OCI-LY3 (cell line): ENCODE results near the gene COL12A1.

Source experiments
- H2AFZ ChIP-seq: fragments of 200-600, 300-600 bp; shearing (Covaris generic); 2 replicates; pipeline ENCODE4 v1.6.0; 2014; ENCODE audit warnings: antibody characterized with exemption, low read depth, low read length
- H3K27ac ChIP-seq: fragments of 200-600, 300-600 bp; sonication (generic); 2 replicates; pipeline ENCODE4 v1.5.1; 2014; ENCODE audit warnings: mild to moderate bottlenecking, low read length, moderate library complexity, mixed read lengths
- H3K27me3 ChIP-seq: fragments of 200-600, 300-600 bp; sonication (generic); 2 replicates; pipeline ENCODE4 v1.6.1; 2014; ENCODE audit warnings: low read depth, low read length, mixed read lengths
- H3K36me3 ChIP-seq: fragments of 200-600, 300-600 bp; sonication (generic); replicated peaks from 2 replicates; pipeline ENCODE3; 2014; ENCODE audit warnings: low read depth, low read length, mixed read lengths
- H3K4me1 ChIP-seq: fragments of 300-600, 200-600 bp; sonication (generic); 2 replicates; pipeline ENCODE4 v1.6.1; 2014; ENCODE audit warnings: low read length, mixed read lengths
- H3K4me2 ChIP-seq: fragments of 200-600, 300-600 bp; sonication (generic); 2 replicates; pipeline ENCODE4 v1.6.1; 2014; ENCODE audit warnings: low read length, mixed read lengths
- H3K4me3 ChIP-seq: fragments of 300-600, 200-600 bp; sonication (generic); 2 replicates; pipeline ENCODE4 v1.5.1; 2014; ENCODE audit warnings: antibody characterized with exemption, mild to moderate bottlenecking, low read length, moderate library complexity
- H3K79me2 ChIP-seq: fragments of 300-600, 200-600 bp; shearing (Covaris generic); 2 replicates; pipeline ENCODE4 v1.6.1; 2014; ENCODE audit warnings: mild to moderate bottlenecking, low read length, mixed read lengths
- H3K9ac ChIP-seq: fragments of 300-600, 200-600 bp; shearing (Covaris generic); 2 replicates; pipeline ENCODE4 v1.6.0; 2014; ENCODE audit warnings: mild to moderate bottlenecking, low read length, moderate library complexity
- H3K9me3 ChIP-seq: fragments of 200-600, 300-600 bp; shearing (Covaris generic); 2 replicates; pipeline ENCODE4 v1.6.1; 2014; ENCODE audit warnings: low read length, mixed read lengths; ENCODE audit not compliant: insufficient read depth
- H4K20me1 ChIP-seq: fragments of 200-600, 300-600 bp; sonication (generic); 2 replicates; pipeline ENCODE4 v1.6.1; 2016; ENCODE audit warnings: low read length, mixed read lengths; ENCODE audit not compliant: insufficient read depth
- EZH2phosphoT487 ChIP-seq: fragments of 200-600 bp; shearing (Covaris generic); IDR thresholded peaks from 2 replicates; pipeline ENCODE4 v1.6.1; 2018; ENCODE audit warnings: antibody characterized with exemption, mixed run types, low read depth
- TF ChIP-seq, protein P1 (sequence below): fragments of 200-600, 300-600 bp; sonication (generic); IDR thresholded peaks from 2 replicates; pipeline ENCODE4 v1.5.1; 2014; ENCODE audit warnings: antibody characterized with exemption, low read length, low read depth

Gene COL12A1

GRCh38 chr6:75081047-75081446 is 124.8 kb downstream of the COL12A1 start:
- H3K4me1 ChIP-seq: peaks cover 24% of the 10 kb centered on the region
- peak overlapping the region; percentile 18; the same call in 1 of the 2 replicates for H3K4me2 ChIP-seq
- no peak overlapping the region for H2AFZ ChIP-seq
- H3K27me3 ChIP-seq: no peaks in the 10 kb centered on the region
- no peaks in the 10 kb centered on the region for H3K79me2 ChIP-seq
- TF ChIP-seq EZH2phosphoT487: no peak
- TF ChIP-seq, protein P1, sequence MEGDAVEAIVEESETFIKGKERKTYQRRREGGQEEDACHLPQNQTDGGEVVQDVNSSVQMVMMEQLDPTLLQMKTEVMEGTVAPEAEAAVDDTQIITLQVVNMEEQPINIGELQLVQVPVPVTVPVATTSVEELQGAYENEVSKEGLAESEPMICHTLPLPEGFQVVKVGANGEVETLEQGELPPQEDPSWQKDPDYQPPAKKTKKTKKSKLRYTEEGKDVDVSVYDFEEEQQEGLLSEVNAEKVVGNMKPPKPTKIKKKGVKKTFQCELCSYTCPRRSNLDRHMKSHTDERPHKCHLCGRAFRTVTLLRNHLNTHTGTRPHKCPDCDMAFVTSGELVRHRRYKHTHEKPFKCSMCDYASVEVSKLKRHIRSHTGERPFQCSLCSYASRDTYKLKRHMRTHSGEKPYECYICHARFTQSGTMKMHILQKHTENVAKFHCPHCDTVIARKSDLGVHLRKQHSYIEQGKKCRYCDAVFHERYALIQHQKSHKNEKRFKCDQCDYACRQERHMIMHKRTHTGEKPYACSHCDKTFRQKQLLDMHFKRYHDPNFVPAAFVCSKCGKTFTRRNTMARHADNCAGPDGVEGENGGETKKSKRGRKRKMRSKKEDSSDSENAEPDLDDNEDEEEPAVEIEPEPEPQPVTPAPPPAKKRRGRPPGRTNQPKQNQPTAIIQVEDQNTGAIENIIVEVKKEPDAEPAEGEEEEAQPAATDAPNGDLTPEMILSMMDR: no peak
- no peaks in the 10 kb centered on the region for H3K9me3 ChIP-seq
- no peak overlapping the region for H3K9ac ChIP-seq
- no peaks in the 10 kb centered on the region for H3K36me3 ChIP-seq
- H4K20me1 ChIP-seq: no peaks in the 10 kb centered on the region
- H3K4me3 ChIP-seq: no peak overlapping the region
- H3K27ac ChIP-seq: no peak overlapping the region

DNA sequence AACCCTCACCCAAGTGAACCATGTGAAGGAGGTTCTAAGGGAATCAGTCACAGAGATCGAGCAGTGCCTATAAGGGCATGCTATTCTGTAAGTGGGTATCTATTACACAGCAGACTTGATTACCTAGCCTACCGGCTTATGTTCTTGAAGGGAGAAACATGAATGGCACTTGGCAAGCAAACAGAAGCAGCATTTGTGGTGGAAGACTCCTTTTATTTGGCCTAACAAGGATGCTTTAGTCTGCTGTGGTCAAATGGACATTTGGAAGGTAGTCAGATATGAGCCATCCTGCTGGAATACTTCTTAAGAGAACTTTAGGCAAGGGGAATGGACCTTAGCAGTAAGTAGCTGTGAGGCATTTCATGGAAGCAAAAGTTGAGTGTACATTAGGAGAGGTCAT is 126.3 kb downstream of the COL12A1 start:
- TF ChIP-seq EZH2phosphoT487: no peak
- TF ChIP-seq, protein P1: no peak

DNA sequence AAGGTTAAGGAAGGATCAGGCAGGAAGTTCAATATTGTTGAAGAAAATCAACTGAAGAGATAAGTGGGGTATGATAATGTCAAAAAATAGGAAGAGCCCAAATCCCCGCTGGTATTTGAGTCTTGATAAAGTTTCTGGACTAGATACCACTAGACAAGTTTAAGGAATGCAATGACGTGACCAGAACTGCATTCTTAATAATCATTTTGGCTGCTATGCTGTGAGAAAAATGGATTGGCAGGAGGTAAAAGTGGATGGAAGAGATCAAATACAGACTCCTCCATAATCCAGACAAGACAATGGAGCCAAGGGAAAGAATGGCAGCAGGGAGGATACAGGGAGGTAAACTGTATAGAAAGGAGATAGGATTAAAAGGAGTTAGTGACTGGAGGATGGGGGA is 128.2 kb downstream of the COL12A1 start:
- no peak overlapping the region for H3K9ac ChIP-seq
- no peak overlapping the region for H3K4me2 ChIP-seq
- H3K4me3 ChIP-seq: no peak overlapping the region
- H4K20me1 ChIP-seq: no peaks in the 10 kb centered on the region
- H3K79me2 ChIP-seq: no peaks in the 10 kb centered on the region
- H3K4me1 ChIP-seq: peaks cover 33% of the 10 kb centered on the region
- no peak overlapping the region for H3K27ac ChIP-seq
- H3K9me3 ChIP-seq: no peaks in the 10 kb centered on the region
- TF ChIP-seq EZH2phosphoT487: no peak
- TF ChIP-seq, protein P1: no peak
- no peaks in the 10 kb centered on the region for H3K27me3 ChIP-seq
- H3K36me3 ChIP-seq: no peaks in the 10 kb centered on the region
- H2AFZ ChIP-seq: no peak overlapping the region

More for the DNA sequence above, 126.3 kb downstream of the COL12A1 start:
- H3K4me1 ChIP-seq: peaks cover 33% of the 10 kb centered on the region
- H3K4me3 ChIP-seq: no peak overlapping the region
- H3K27me3 ChIP-seq: no peaks in the 10 kb centered on the region
- no peaks in the 10 kb centered on the region for H3K9me3 ChIP-seq
- no peaks in the 10 kb centered on the region for H3K36me3 ChIP-seq
- H2AFZ ChIP-seq: no peak overlapping the region
- no peak overlapping the region for H3K9ac ChIP-seq
- no peak overlapping the region for H3K4me2 ChIP-seq
- no peak overlapping the region for H3K27ac ChIP-seq
- no peaks in the 10 kb centered on the region for H4K20me1 ChIP-seq
- H3K79me2 ChIP-seq: no peaks in the 10 kb centered on the region

DNA sequence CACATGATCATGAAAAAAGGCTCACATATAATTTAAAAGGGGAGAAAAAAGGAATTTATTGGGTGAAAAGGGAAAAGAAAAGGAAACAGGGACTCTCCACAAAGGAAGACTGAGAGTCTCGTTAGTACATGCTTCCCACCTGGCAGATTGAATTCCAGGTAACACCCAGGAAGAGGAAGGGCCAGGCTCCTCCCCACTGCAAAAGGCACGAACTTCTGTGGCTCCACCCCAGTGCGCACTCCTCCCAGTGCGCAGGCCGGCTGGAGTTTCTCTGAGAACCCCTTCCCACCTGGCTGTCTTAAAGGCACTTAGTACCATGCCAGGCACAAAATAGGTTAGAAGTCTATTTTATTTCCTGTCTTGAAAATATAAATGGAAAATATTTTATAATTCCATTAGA is 129.8 kb downstream of the COL12A1 start:
- Histone ChIP-seq H3K36me3 (no peaks in the 10 kb centered on the region), H3K4me2 (no peak overlapping the region), H3K79me2 (no peaks in the 10 kb centered on the region), H3K4me3 (no peak overlapping the region), H4K20me1 (no peaks in the 10 kb centered on the region), H3K27me3 (no peaks in the 10 kb centered on the region), H3K4me1 (peaks cover 23% of the 10 kb centered on the region), H3K9me3 (no peaks in the 10 kb centered on the region), H3K9ac (no peak overlapping the region), H3K27ac (no peak overlapping the region), H2AFZ (no peak overlapping the region)
- TF ChIP-seq EZH2phosphoT487: no peak
- TF ChIP-seq, protein P1: no peak
